SK-N-DZ (cell line): ENCODE results near the gene HNRNPAB.
"Not testable (repeated sequence)": the region's sequence is repeated elsewhere in the genome, so short reads cannot be mapped to it uniquely, and the experiment has no call there.

ENCODE experiments used
- DNase-seq: peaks from one replicate; pipeline ENCODE4 v3.0.0-alpha.2; 2015; ENCODE audit warnings: low spot score

The HNRNPAB gene

DNA sequence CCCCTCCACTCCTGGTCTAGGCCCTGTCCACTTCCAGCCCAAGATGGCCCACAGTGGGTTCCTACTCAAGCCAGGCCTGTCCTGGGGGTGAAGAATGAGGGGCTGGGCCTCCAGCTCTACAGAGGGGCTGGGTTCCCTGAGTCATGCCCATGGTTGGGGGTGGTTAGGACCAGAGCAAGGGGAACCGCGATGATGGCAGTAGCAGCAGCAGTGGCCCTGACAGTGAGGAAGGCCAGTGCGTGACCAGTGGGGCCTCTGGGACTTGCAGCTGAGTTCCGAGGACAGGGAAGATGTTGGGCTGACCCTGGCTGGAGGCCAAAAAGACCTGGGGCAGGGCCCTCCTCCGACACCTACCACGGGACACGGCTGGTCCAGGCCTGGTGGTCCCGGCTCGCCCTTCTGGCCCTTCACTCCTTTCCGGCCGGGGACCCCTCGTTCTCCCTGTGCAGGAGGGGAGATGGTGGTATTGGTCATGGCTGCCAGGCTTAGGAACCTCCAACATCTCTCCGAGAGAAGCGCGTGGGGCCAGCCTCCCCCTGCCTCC is 37.4 kb downstream of the HNRNPAB start:
- no peak for DNase-seq

DNA sequence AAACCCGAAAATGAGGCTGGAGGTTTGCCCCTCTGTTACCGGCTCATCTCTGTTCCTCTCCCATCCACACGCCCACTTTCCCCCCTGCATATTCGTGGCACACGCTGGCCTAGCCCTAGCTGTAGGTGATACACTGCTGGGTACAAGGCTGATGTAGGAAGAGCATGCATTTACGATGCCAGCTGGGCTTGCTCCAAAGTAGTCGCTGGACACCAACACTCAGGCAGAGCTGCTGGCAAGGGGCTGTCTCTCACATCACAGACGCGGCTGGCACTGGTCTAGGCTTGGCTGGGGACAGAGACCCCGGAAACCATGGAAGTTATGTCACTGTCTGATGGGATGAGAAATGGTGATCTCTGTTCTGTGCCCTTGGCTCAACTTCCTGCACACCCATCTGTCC is 38.1 kb downstream of the HNRNPAB start:
- no peak for DNase-seq

DNA sequence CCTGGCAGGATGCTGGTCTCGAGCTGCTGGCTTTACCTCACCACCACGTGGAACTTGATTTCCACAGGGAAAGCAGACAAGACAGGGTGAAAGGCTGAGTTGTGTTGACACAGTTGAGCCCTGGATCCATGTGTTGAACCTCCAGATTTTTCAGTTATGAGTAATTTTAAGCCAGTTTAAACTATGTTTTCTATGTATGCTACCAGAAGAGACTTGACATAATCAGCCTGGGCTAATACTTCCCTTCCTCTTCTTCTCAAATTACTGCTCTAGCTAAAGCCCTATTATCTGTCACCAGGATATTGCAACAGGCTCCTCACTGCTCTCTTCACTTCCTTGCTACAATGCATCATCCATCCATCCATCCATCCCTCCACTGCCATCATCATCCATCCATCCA is 40.2 kb downstream of the HNRNPAB start:
- DNase-seq = no peak

DNA sequence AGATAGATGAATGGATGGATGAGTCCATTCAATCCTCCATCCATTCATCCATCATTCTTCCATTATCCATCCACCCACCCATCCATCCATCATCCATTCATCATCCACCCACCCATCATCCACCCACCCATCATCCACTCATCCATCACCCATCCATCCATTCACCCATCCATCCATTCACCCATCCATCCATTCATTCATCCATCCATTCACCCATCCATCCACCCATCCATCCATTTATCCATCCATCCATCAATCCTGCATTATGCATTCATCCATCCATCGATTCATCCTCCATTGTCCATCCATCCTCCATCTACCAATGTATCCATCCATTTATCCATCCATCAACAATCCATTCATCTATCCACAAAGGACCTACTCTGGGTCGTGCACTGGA is 41.1 kb downstream of the HNRNPAB start:
- DNase-seq = no peak

DNA sequence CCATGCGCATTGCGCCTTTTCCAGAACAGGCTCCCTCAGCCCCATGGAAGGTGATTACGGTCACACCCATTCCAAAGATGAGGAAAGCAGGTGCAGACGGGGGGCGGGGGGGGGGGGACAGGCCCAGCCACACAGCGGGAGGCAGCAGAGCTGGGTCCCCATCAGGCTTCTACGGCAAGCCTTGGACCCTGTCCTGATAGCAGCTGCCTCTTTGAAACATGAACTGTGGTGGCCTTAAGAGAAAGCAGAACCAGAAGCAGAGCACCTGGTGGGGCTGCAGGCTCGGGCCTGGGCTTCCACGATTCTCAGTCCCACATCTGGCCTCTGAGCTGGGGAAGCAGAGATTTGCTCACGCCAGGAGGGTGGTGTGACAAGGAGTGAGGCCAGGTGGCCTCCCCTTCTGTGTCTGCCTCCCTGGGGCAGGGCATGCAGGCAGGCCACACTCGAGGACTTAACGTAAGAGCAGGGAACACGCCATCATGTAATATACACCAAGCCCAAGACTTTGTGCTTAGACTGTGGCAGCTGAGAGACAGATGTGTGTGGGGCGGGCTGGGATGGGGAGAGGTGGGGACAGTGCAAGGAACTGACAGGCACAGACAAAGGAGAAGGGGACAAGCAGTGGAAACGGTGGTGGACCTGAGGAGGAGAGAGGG is 42.4 kb downstream of the HNRNPAB start:
- DNase-seq = no peak

DNA sequence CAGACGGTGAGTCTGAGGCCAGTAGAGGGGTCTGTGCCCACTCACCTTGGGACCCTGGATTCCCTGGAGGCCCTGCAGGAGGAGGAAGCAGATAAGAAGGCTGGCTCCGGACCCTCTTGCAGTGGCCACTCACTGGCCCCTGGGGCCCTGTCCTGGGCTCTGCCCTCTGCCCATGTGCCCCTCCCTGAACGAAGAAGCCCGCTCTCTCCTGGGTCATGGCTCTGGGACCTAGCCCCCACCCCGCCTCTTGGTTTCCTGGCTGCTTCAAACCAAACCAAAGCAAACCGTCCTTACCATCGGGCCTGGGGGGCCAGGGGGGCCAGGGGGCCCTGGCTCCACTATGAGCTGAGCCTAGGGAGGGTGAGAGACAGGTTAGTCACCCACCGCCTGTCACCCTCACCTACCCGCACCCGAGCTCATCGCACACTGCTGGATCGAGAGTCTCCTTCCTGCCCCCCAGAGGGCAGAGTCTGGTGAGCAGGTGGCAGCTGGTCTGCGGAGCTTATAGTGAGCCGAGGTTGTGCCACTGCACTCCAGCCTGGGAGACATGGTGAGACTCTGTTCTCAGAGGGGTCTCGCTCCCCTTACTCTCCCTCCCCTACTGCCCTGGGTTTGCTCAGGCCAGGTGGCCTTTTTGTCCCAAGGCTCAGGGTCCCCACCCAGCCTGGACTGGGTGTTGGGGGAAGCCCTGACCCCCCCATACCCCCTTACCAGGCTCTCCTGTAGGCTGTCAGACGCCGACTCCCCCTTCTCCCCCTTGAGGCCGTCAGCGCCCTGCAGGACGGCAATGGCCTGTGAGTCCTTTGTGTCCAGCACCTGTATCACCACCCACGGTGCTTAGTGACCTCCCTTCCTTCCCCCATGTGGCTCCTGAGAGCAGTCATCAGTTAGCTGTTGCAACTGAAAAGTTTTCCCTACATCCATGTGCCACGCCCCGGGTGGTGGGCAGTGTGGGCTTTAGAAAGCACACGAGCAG is 43.4 kb downstream of the HNRNPAB start:
- DNase-seq = no peak

DNA sequence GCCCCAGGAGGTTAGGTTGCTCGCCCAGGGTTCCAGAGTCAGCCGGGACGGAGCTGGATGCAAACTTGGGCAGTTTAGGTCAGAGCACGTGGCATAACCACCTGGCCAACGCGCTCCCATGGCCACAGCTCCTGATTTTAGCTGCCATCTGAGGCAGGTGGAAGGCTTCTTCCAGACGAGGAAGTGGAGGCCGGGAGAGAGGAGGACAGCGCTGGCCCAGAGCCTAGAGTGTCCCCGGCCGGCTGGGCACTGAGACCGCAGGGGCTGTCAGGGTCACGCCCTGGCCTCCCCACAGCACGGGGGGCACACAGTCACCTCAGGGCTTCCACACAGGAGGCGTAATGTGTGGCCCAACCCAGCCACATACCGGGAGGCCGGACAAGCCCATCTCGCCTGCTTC is 44.4 kb downstream of the HNRNPAB start:
- no peak for DNase-seq

DNA sequence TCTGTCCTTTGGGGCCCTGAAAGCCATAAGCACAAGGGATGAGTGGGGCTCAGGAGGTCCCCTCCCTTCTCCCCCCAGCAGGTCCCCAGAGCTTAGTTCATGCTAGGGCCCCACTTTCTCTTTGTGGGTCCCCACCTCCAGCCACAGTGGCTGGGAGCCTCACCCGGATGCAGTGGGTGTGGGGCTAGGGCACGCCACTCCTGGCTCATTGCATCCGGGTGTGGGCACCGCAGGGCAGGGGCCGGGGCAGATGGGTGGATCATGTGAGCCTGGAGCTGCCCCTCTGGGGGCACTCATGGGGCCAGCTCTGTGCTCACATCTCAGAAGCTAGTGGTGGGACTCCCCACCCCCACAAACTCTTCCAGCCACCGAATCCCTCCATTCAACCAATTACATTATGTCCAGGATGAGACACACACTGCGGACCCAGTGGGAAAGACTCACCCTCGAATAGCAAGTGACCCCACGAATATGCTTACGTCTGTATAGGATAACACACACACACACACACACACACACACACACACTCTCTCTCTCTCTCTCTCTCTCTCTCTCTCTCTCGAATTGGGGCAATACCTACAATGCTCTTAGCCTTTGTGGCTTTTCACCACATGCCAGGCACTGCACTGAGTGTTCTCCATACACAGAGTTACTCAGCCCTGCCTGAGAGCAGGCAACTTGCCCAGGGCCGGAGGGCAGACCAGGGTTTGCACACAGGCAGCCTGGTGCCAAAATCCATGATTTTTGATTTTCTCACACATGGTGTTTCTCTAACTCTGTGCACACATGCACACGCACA is 45.1 kb downstream of the HNRNPAB start:
- no peak for DNase-seq

DNA sequence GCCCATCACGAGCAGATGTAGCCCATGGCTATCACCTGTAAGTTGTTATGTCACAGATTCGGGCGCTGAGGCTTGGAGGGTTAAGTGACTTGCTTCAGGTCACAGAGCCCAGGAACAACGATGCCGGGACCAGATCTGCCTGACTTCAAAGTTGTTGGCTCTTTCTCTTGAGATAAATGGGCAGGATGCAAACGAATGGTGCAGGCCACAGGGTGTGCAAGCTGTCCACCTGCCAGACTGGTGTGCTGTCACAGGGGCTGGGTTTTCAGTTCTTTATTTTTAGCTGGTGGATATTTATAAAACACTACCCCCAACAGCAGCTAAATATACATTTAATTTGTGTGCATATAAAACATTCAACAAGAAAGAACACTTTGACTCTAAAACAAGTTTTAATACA is 45.9 kb downstream of the HNRNPAB start:
- no peak for DNase-seq

DNA sequence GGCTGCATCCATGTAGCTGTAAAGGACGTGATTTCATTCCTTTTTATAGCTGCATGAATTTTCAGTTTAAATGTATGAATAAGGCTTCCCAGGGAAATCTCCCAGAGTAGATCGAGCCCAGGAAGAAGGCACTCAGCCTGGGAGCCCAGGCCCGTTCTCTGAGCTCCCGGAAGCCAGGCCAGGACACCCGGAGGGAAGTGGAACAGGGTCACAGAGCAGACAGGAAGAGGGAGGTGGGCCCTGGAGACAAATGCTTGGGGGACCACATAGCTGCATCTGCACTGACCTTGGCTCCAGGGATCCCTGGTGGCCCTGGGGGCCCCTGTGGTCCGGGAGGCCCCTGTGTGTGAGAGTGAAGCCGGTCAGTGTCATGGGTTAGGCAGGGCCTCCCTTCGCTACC is 47.9 kb downstream of the HNRNPAB start:
- no peak for DNase-seq

DNA sequence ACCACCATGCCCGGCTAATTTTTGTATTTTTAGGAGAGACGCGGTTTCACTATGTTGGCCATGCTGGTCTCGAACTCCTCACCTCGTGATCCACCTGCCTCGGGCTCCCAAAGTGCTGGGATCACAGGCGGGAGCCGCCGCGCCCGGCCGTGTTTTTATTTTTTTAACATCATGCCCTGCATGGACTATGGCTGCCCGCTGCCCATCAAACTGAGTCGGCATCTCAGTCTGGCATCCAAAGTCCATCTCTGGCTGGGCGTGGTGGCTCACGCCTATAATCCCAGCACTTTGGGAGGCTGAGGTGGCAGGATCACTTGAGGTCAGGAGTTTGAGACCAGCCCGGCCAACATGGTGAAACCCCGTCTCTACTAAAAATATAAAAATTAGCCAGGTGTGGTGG is 49.3 kb downstream of the HNRNPAB start:
- DNase-seq = not testable (repeated sequence)

DNA sequence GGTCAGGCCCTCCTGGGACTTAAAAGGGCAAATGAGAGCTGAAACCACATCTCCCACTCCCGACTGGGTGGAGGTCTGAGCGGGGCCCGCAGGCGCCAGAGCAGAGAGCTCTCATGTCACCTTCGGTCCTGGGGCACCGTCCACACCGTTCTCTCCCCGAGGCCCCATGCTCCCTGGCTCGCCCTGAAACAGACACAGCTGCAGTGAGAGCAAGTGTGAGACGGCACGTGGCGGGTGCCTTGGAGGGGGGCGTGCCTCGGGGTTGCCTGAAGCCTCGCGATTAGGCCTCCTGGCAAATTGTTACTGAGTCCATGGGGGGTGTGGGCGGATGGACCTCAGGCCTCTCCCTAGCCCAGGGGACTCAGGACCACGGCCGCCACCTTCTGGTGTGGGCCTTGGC is 52.4 kb downstream of the HNRNPAB start:
- no peak for DNase-seq

DNA sequence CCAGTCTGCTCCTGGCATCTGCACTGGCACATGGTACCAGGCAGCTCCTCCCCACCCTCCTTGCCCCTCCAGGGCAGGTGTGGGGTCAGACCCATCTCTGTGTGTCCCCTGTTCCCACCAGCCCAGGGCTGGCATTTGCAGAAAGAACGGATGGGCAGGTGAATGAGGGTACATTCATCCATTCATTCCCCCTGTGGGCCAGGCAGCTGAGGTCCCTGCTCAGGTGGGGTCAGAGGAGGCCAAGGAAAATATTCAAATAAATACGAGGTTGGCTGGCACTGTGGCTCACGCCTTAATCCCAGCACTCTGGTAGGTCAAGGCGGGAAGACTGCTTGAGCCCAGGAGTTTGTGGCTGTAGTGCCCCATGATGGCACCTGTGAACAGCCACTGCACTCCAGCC is 53.3 kb downstream of the HNRNPAB start:
- no peak for DNase-seq

DNA sequence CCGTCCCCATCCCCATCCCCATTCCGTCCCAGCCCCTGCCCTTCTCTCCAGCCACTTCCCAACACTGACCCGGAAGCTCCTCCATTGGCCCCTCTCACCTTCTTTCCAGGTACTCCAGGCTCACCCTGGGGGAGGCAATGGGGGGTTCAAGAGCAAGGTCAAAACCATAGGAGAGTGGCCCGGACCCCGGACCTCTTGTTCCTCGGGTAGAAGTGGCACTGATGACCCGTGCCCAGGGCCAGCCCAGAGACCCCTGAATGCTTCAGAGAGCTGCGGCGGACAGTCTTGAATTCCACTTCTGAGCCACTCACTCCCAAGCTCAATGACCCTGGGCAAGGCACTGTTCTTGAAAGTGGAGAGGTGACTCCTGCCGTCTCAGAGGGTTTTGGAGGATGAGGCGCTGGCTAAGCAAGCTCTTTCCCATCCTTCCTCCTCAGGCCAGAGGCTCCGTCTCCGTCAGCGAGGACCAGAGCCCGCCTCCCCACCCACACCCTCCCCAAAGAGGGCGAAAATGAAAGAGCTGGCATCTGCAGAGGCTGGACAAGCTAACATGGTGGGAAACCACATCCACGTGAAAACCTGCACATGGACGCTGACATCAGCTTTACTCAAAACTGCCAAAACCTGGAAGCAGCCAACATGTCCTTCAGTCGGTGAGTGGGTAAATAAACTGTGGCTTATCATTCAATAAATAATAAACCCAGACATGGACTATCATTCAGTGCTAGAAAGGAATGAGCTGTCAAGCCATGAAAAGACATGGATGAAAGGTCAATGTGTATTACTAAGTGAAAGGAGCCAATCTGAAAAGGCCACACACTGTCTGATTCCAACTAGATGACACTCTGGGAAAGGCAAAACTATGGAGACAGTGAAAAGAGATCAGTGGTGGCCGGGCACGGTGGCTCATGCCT is 55.5 kb downstream of the HNRNPAB start:
- no peak for DNase-seq
